Spinal cord (tissue), 10 donors: ENCODE data around the gene SGMS1. TPM values are rescaled to one million over a fixed set of nuclear protein-coding genes. Genes with fewer than 3 reads are reported as not detected.
A peak's percentile ranks its signal among the peaks of the same experiment; 100 is the strongest.
"Not testable (repeated sequence)": the region's sequence is repeated elsewhere in the genome, so short reads cannot be mapped to it uniquely, and the experiment has no call there.

ENCODE experiments used
- DNase-seq, 6 donors: peaks; one replicate each; pipeline versions ENCODE4 v3.0.0 to v3.0.0-alpha.2; 2013 to 2015; ENCODE audit warnings: low spot score in 6 of 6, low read depth in 4 of 6
- H3K27ac ChIP-seq: one replicate; pipeline ENCODE4 v1.5.1; 2013; ENCODE audit warnings: low read depth, low read length, control low read depth
- H3K27me3 ChIP-seq: one replicate; pipeline ENCODE4 v1.6.1; 2013; ENCODE audit warnings: low read length; ENCODE audit not compliant: control insufficient read depth, insufficient read depth
- H3K36me3 ChIP-seq: one replicate; pipeline ENCODE4 v1.6.1; 2013; ENCODE audit warnings: low read length; ENCODE audit not compliant: control insufficient read depth, insufficient read depth
- H3K4me1 ChIP-seq: one replicate; pipeline ENCODE4 v1.6.1; 2013; ENCODE audit warnings: low read length; ENCODE audit not compliant: control insufficient read depth, insufficient read depth
- H3K4me3 ChIP-seq: one replicate; pipeline ENCODE4 v1.5.1; 2013; ENCODE audit warnings: low read depth, low read length, control low read depth
- H3K9me3 ChIP-seq: one replicate; pipeline ENCODE4 v1.6.1; 2013; ENCODE audit warnings: low read length; ENCODE audit not compliant: control insufficient read depth, insufficient read depth
- WGBS: methylation state at CpG from one replicate; pipeline ENCODE4 v1.1.5; 2013; ENCODE audit warnings: missing lambda C conversion rate; ENCODE audit not compliant: insufficient coverage; 5-methylcytosine and 5-hydroxymethylcytosine counted together
- polyA plus RNA-seq, 2 donors: library from polyadenylated mRNA; unstranded; fragments of 120-200 nt; gene quantifications; one replicate each; pipeline ENCODE4 v1.2.1, GENCODE V29; 2013; ENCODE audit not compliant: insufficient read length in 2 of 2
- total RNA-seq, 2 donors: library from RNA; depleted of rRNA in 1 of 2; stranded (reverse); fragments of 120-200 nt in 1 of 2; fragments of >200 nt in 1 of 2; gene quantifications; one replicate each; pipeline versions ENCODE4 v1.2.3 to v1.2.4, GENCODE V29; 2013 to 2014
- donor health status: healthy.

Gene SGMS1
- total and polyA plus RNA-seq, 4 donors: 24.5 to 57.2 (median 40.5) TPM

GRCh38 chr10:50658165-50658564, 34.4 kb upstream of the SGMS1 start:
- H3K27me3 ChIP-seq: no peaks in the 10 kb centered on the region
- DNase-seq: no peak
- no peaks in the 10 kb centered on the region for H3K4me1 ChIP-seq
- no peak overlapping the region for H3K4me3 ChIP-seq
- no peaks in the 10 kb centered on the region for H3K36me3 ChIP-seq
- H3K9me3 ChIP-seq: no peaks in the 10 kb centered on the region
- no peak overlapping the region for H3K27ac ChIP-seq
- 100% methylated on average over 4 of the region's 5 CpGs for WGBS

- no peaks in the 10 kb centered on the region for H3K27me3 ChIP-seq
- H3K4me3 ChIP-seq: no peak overlapping the region
- no peaks in the 10 kb centered on the region for H3K9me3 ChIP-seq
- WGBS: 68% methylated on average over 3 of the region's 3 CpGs
- no peaks in the 10 kb centered on the region for H3K36me3 ChIP-seq
- H3K27ac ChIP-seq: no peak overlapping the region
- DNase-seq: no peak
- no peaks in the 10 kb centered on the region for H3K4me1 ChIP-seq
These were observed 30.0 kb upstream of the SGMS1 start for GRCh38 chr10:50653758-50654157.

GRCh38 chr10:50653142-50653541, 29.4 kb upstream of the SGMS1 start:
- Histone ChIP-seq H3K27me3 (no peaks in the 10 kb centered on the region), H3K27ac (no peak overlapping the region), H3K36me3 (no peaks in the 10 kb centered on the region), H3K4me1 (no peaks in the 10 kb centered on the region), H3K4me3 (no peak overlapping the region), H3K9me3 (no peaks in the 10 kb centered on the region)
- peak in 5 of 6 donors; percentile 5 to 67 (median 7) for DNase-seq
- 22% methylated on average over 1 of the region's 3 CpGs for WGBS

GRCh38 chr10:50651808-50652207, 28.1 kb upstream of the SGMS1 start:
- H3K36me3 ChIP-seq: no peaks in the 10 kb centered on the region
- H3K27me3 ChIP-seq: no peaks in the 10 kb centered on the region
- no CpG with 5 or more reads among the region's 2 CpGs for WGBS
- DNase-seq: no peak
- H3K4me3 ChIP-seq: no peak overlapping the region
- no peak overlapping the region for H3K27ac ChIP-seq
- H3K4me1 ChIP-seq: no peaks in the 10 kb centered on the region
- no peaks in the 10 kb centered on the region for H3K9me3 ChIP-seq

GRCh38 chr10:50650481-50650880, 26.7 kb upstream of the SGMS1 start:
- Histone ChIP-seq H3K36me3 (no peaks in the 10 kb centered on the region), H3K4me1 (no peaks in the 10 kb centered on the region), H3K27me3 (no peaks in the 10 kb centered on the region), H3K4me3 (no peak overlapping the region), H3K9me3 (no peaks in the 10 kb centered on the region), H3K27ac (no peak overlapping the region)
- WGBS: 87% methylated on average over 2 of the region's 3 CpGs
- no peak for DNase-seq

GRCh38 chr10:50648935-50649227, 25.1 kb upstream of the SGMS1 start:
- H3K27me3 ChIP-seq: no peaks in the 10 kb centered on the region
- 60% methylated on average over 1 of the region's 1 CpG for WGBS
- no peak for DNase-seq

GRCh38 chr10:50648089-50648934, 24.6 kb upstream of the SGMS1 start:
- H3K4me1 ChIP-seq: no peaks in the 10 kb centered on the region
- H3K27ac ChIP-seq: no peak overlapping the region
- no peak for DNase-seq
- no peaks in the 10 kb centered on the region for H3K9me3 ChIP-seq
- no peak overlapping the region for H3K4me3 ChIP-seq
- 93% methylated on average over 5 of the region's 7 CpGs for WGBS
- H3K36me3 ChIP-seq: no peaks in the 10 kb centered on the region
- no peaks in the 10 kb centered on the region for H3K27me3 ChIP-seq

More at GRCh38 chr10:50648935-50649227, 25.1 kb upstream of the SGMS1 start:
- no peak overlapping the region for H3K27ac ChIP-seq
- H3K36me3 ChIP-seq: no peaks in the 10 kb centered on the region
- H3K9me3 ChIP-seq: no peaks in the 10 kb centered on the region
- no peaks in the 10 kb centered on the region for H3K4me1 ChIP-seq
- H3K4me3 ChIP-seq: no peak overlapping the region

GRCh38 chr10:50647350-50647749, 23.6 kb upstream of the SGMS1 start:
- H3K27me3 ChIP-seq, DNase-seq, H3K9me3 ChIP-seq, H3K27ac ChIP-seq, H3K36me3 ChIP-seq, H3K4me3 ChIP-seq, H3K4me1 ChIP-seq: not testable (repeated sequence)
- WGBS: 100% methylated on average over 1 of the region's 1 CpG

- DNase-seq: no peak
- no peaks in the 10 kb centered on the region for H3K9me3 ChIP-seq
- H3K27ac ChIP-seq: no peak overlapping the region
These were observed 21.5 kb upstream of the SGMS1 start for GRCh38 chr10:50645236-50645635.

GRCh38 chr10:50641626-50642025, 17.9 kb upstream of the SGMS1 start:
- no peaks in the 10 kb centered on the region for H3K36me3 ChIP-seq
- no peak for DNase-seq
- H3K27me3 ChIP-seq: no peaks in the 10 kb centered on the region
- H3K4me1 ChIP-seq: no peaks in the 10 kb centered on the region
- H3K9me3 ChIP-seq: no peaks in the 10 kb centered on the region
- H3K4me3 ChIP-seq: no peak overlapping the region
- WGBS: no CpG with 5 or more reads among the region's 2 CpGs
- H3K27ac ChIP-seq: no peak overlapping the region

More at GRCh38 chr10:50645236-50645635, 21.5 kb upstream of the SGMS1 start:
- H3K4me3 ChIP-seq: no peak overlapping the region
- H3K27me3 ChIP-seq: no peaks in the 10 kb centered on the region
- no peaks in the 10 kb centered on the region for H3K36me3 ChIP-seq
- no peaks in the 10 kb centered on the region for H3K4me1 ChIP-seq
